ENCODE measurements around the gene EXOSC2. TPM values are rescaled to one million over a fixed set of nuclear protein-coding genes. Genes with fewer than 3 reads are reported as not detected.
"Not testable (repeated sequence)": the region's sequence is repeated elsewhere in the genome, so short reads cannot be mapped to it uniquely, and the experiment has no call there.

The EXOSC2 gene
- polyA plus RNA-seq, 1 donor from 2014 or later, result 36.3 TPM

- Histone ChIP-seq H3K9ac (ENCODE audit: low read length) (no peak overlapping the region), H4K20me1 (ENCODE audit: insufficient read depth) (no peaks in the 10 kb centered on the region), H2AFZ (ENCODE audit: low read depth, low read length) (no peak overlapping the region), H3K27ac (ENCODE audit: low read length) (no peak overlapping the region), H3K27me3 (ENCODE audit: insufficient read depth, low read depth, low read length) (peaks cover 3% of the 10 kb centered on the region), H3F3A (ENCODE audit: insufficient read depth, low read length, poor library complexity, severe bottlenecking) (no peaks in the 10 kb centered on the region), H3K79me2 (replicated peaks; ENCODE audit: insufficient read depth, low read length) (no peaks in the 10 kb centered on the region), H3K36me3 (ENCODE audit: insufficient read depth, low read length) (no peaks in the 10 kb centered on the region), H3K4me3 (ENCODE audit: low read length) (peak overlapping the region; percentile 70), H3K4me2 (ENCODE audit: low read length) (peak overlapping the region; percentile 53), H3K9me2 (ENCODE audit: insufficient read depth, low read length) (no peaks in the 10 kb centered on the region), H3K9me3 (ENCODE audit: low read length) (peaks cover 5% of the 10 kb centered on the region)
- TF ChIP-seq RAD21 (conservative IDR thresholded peaks at IDR 0.05) (peak; percentile 91), TAF1 (IDR thresholded peaks at IDR 0.05; ENCODE audit: low read depth) (no peak), SMC3 (conservative IDR thresholded peaks at IDR 0.05; ENCODE audit: poor library complexity) (peak; percentile 98), CTCF (IDR thresholded peaks at IDR 0.05; ENCODE audit: poor library complexity, severe bottlenecking) (peak; percentile 88), MXI1 (conservative IDR thresholded peaks at IDR 0.05; ENCODE audit: poor library complexity, severe bottlenecking) (no peak), REST (IDR thresholded peaks at IDR 0.05; ENCODE audit: borderline replicate concordance) (no peak), EZH2 (IDR thresholded peaks at IDR 0.05; ENCODE audit: borderline replicate concordance, insufficient read depth, low read length, poor library complexity, severe bottlenecking) (no peak), POLR2AphosphoS5 (IDR thresholded peaks at IDR 0.05) (no peak), EP300 (conservative IDR thresholded peaks at IDR 0.05; ENCODE audit: poor library complexity, severe bottlenecking) (no peak)
Observed at GRCh38 chr9:130682421-130683121, 11.0 kb upstream of the EXOSC2 start.

- H4K20me1 ChIP-seq (ENCODE audit: insufficient read depth), result no peaks in the 10 kb centered on the region
- H3K27me3 ChIP-seq (ENCODE audit: insufficient read depth, low read depth, low read length), result peaks cover 3% of the 10 kb centered on the region
- peaks cover 5% of the 10 kb centered on the region for H3K9me3 ChIP-seq (ENCODE audit: low read length)
- no peaks in the 10 kb centered on the region for H3K9me2 ChIP-seq (ENCODE audit: insufficient read depth, low read length)
- no peak overlapping the region for H2AFZ ChIP-seq (ENCODE audit: low read depth, low read length)
- TF ChIP-seq TAF1 (IDR thresholded peaks at IDR 0.05; ENCODE audit: low read depth), result no peak
- no peak for TF ChIP-seq SMC3 (conservative IDR thresholded peaks at IDR 0.05; ENCODE audit: poor library complexity)
- TF ChIP-seq EZH2 (IDR thresholded peaks at IDR 0.05; ENCODE audit: borderline replicate concordance, insufficient read depth, low read length, poor library complexity, severe bottlenecking), result no peak
- H3F3A ChIP-seq (ENCODE audit: insufficient read depth, low read length, poor library complexity, severe bottlenecking), result no peaks in the 10 kb centered on the region
- H3K4me3 ChIP-seq (ENCODE audit: low read length), result no peak overlapping the region
- no peaks in the 10 kb centered on the region for H3K36me3 ChIP-seq (ENCODE audit: insufficient read depth, low read length)
- no peaks in the 10 kb centered on the region for H3K79me2 ChIP-seq (replicated peaks; ENCODE audit: insufficient read depth, low read length)
- no peak overlapping the region for H3K27ac ChIP-seq (ENCODE audit: low read length)
- H3K9ac ChIP-seq (ENCODE audit: low read length), result no peak overlapping the region
- H3K4me2 ChIP-seq (ENCODE audit: low read length), result no peak overlapping the region
Observed at GRCh38 chr9:130685104-130685503, 8.5 kb upstream of the EXOSC2 start.

- H3K9me2 ChIP-seq (ENCODE audit: insufficient read depth, low read length); H4K20me1 ChIP-seq (ENCODE audit: insufficient read depth); H3K27ac ChIP-seq (ENCODE audit: low read length); H3K9ac ChIP-seq (ENCODE audit: low read length); H3K4me3 ChIP-seq (ENCODE audit: low read length); H3K9me3 ChIP-seq (ENCODE audit: low read length); H3K27me3 ChIP-seq (ENCODE audit: insufficient read depth, low read depth, low read length); H3F3A ChIP-seq (ENCODE audit: insufficient read depth, low read length, poor library complexity, severe bottlenecking); H2AFZ ChIP-seq (ENCODE audit: low read depth, low read length); H3K4me2 ChIP-seq (ENCODE audit: low read length); H3K79me2 ChIP-seq (replicated peaks; ENCODE audit: insufficient read depth, low read length); H3K36me3 ChIP-seq (ENCODE audit: insufficient read depth, low read length): not testable (repeated sequence)
Observed at GRCh38 chr9:130685945-130686344, 7.6 kb upstream of the EXOSC2 start.
